ENCODE results near the gene PRPF38B.

Gene PRPF38B

GRCh38 chr1:108663074-108663473, 29.0 kb upstream of the PRPF38B start:
- no peak overlapping the region for H2AFZ ChIP-seq (ENCODE audit: low read length)
- H3K79me2 ChIP-seq (ENCODE audit: low read length) = no peaks in the 10 kb centered on the region
- H3F3A ChIP-seq (ENCODE audit: insufficient read depth, low read length) = no peaks in the 10 kb centered on the region
- H3K27ac ChIP-seq (ENCODE audit: low read length) = no peak overlapping the region
- no peaks in the 10 kb centered on the region for H3K27me3 ChIP-seq (replicated peaks; ENCODE audit: insufficient read depth, low read length)
- no peak overlapping the region for H3K9ac ChIP-seq (ENCODE audit: low read length)
- TF ChIP-seq CTCF (IDR thresholded peaks at IDR 0.05; ENCODE audit: low read length) = no peak
- TF ChIP-seq EZH2 (optimal IDR thresholded peaks at IDR 0.05; ENCODE audit: low read depth, low read length) = no peak
- TF ChIP-seq EZH2phosphoT487 (IDR thresholded peaks at IDR 0.05; ENCODE audit: low read length) = no peak
- H3K4me3 ChIP-seq (ENCODE audit: low read length) = no peak overlapping the region
- H3K36me3 ChIP-seq (replicated peaks; ENCODE audit: insufficient read depth, low read length) = no peaks in the 10 kb centered on the region
- no peaks in the 10 kb centered on the region for H4K20me1 ChIP-seq (ENCODE audit: insufficient read depth, low read length)
- H3K9me3 ChIP-seq (replicated peaks; ENCODE audit: insufficient read depth, low read length) = no peaks in the 10 kb centered on the region
- H3K4me2 ChIP-seq (ENCODE audit: low read depth, low read length) = no peak overlapping the region
- no peak for DNase-seq
- H3K9me2 ChIP-seq (replicated peaks; ENCODE audit: insufficient read depth, low read length) = no peaks in the 10 kb centered on the region
- H3K4me1 ChIP-seq (ENCODE audit: low read length) = no peaks in the 10 kb centered on the region

- Histone ChIP-seq H3K27ac (ENCODE audit: low read length) (no peak overlapping the region), H3K4me1 (ENCODE audit: low read length) (no peaks in the 10 kb centered on the region), H3K27me3 (replicated peaks; ENCODE audit: insufficient read depth, low read length) (no peaks in the 10 kb centered on the region), H3K9me2 (replicated peaks; ENCODE audit: insufficient read depth, low read length) (no peaks in the 10 kb centered on the region), H3K36me3 (replicated peaks; ENCODE audit: insufficient read depth, low read length) (no peaks in the 10 kb centered on the region), H3K9me3 (replicated peaks; ENCODE audit: insufficient read depth, low read length) (no peaks in the 10 kb centered on the region), H2AFZ (ENCODE audit: low read length) (no peak overlapping the region), H3K4me2 (ENCODE audit: low read depth, low read length) (no peak overlapping the region), H4K20me1 (ENCODE audit: insufficient read depth, low read length) (no peaks in the 10 kb centered on the region), H3K9ac (ENCODE audit: low read length) (no peak overlapping the region), H3K79me2 (ENCODE audit: low read length) (no peaks in the 10 kb centered on the region), H3K4me3 (ENCODE audit: low read length) (no peak overlapping the region), H3F3A (ENCODE audit: insufficient read depth, low read length) (no peaks in the 10 kb centered on the region)
- DNase-seq = no peak
- no peak for TF ChIP-seq CTCF (IDR thresholded peaks at IDR 0.05; ENCODE audit: low read length)
- TF ChIP-seq EZH2 (optimal IDR thresholded peaks at IDR 0.05; ENCODE audit: low read depth, low read length) = no peak
- no peak for TF ChIP-seq EZH2phosphoT487 (IDR thresholded peaks at IDR 0.05; ENCODE audit: low read length)
Observed at GRCh38 chr1:108664481-108664880, 27.6 kb upstream of the PRPF38B start.

GRCh38 chr1:108665067-108665466, 27.0 kb upstream of the PRPF38B start:
- no peak for TF ChIP-seq EZH2 (optimal IDR thresholded peaks at IDR 0.05; ENCODE audit: low read depth, low read length)
- TF ChIP-seq EZH2phosphoT487 (IDR thresholded peaks at IDR 0.05; ENCODE audit: low read length) = no peak
- TF ChIP-seq CTCF (IDR thresholded peaks at IDR 0.05; ENCODE audit: low read length) = no peak
- H3K4me2 ChIP-seq (ENCODE audit: low read depth, low read length) = no peak overlapping the region
- no peak overlapping the region for H3K9ac ChIP-seq (ENCODE audit: low read length)
- no peaks in the 10 kb centered on the region for H3K79me2 ChIP-seq (ENCODE audit: low read length)
- H3K9me3 ChIP-seq (replicated peaks; ENCODE audit: insufficient read depth, low read length) = no peaks in the 10 kb centered on the region
- no peak overlapping the region for H3K27ac ChIP-seq (ENCODE audit: low read length)
- no peaks in the 10 kb centered on the region for H3K27me3 ChIP-seq (replicated peaks; ENCODE audit: insufficient read depth, low read length)
- no peaks in the 10 kb centered on the region for H3K36me3 ChIP-seq (replicated peaks; ENCODE audit: insufficient read depth, low read length)
- no peak overlapping the region for H2AFZ ChIP-seq (ENCODE audit: low read length)
- no peak overlapping the region for H3K4me3 ChIP-seq (ENCODE audit: low read length)
- H3K9me2 ChIP-seq (replicated peaks; ENCODE audit: insufficient read depth, low read length) = no peaks in the 10 kb centered on the region
- H4K20me1 ChIP-seq (ENCODE audit: insufficient read depth, low read length) = no peaks in the 10 kb centered on the region
- no peaks in the 10 kb centered on the region for H3F3A ChIP-seq (ENCODE audit: insufficient read depth, low read length)
- no peaks in the 10 kb centered on the region for H3K4me1 ChIP-seq (ENCODE audit: low read length)
- no peak for DNase-seq

Measured in MM.1S (cell line).